AG10803 (cell line): ENCODE results near the gene UNCX.
"Not testable (repeated sequence)": the region's sequence is repeated elsewhere in the genome, so short reads cannot be mapped to it uniquely, and the experiment has no call there.

Experiments
- DNase-seq: peaks from one replicate; pipeline ENCODE4 v3.0.0; 2010; ENCODE audit warnings: low read depth
- H3K4me3 ChIP-seq: 2 replicates; pipeline ENCODE4 v1.5.1; 2011; ENCODE audit warnings: mild to moderate bottlenecking, low read length, control low read depth
- TF ChIP-seq, protein P1 (sequence below): conservative IDR thresholded peaks from 2 replicates; pipeline ENCODE4 v1.5.1; 2011; ENCODE audit warnings: mild to moderate bottlenecking, low read length, control low read depth, inconsistent platforms

The UNCX gene

DNA sequence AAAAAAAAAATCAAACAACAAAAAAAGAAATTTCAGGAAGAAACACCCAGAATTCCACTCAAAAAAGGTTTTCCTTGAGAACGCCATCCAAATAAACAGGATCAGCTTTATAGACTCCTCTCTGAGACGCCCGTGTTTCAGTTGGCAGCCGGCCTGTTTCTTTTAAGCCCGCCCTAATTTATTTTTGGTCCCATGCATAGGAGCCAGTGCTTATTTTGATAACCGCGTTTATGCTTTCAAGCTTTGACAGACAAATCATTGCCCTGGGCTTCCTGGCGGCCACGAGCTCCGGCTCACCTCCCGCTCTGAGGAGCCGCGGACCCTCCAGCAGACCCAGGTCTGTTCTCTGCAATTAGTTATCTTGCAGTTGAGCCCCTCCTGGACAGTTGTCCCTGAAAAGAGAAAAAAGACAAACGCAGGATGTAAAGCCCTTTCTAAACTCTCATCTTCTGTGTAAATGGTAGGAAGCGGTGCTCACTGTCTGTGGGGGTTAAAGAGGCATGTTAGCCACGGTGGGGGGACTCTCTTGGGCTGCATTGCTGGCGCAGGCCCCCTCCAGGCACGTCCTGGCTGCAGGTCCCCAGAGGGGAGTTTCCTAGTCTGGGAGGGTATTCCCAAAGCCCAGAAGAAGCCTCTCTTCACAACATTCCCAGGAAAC, 22.2 kb upstream of the UNCX start:
- no peak overlapping the region for H3K4me3 ChIP-seq

DNA sequence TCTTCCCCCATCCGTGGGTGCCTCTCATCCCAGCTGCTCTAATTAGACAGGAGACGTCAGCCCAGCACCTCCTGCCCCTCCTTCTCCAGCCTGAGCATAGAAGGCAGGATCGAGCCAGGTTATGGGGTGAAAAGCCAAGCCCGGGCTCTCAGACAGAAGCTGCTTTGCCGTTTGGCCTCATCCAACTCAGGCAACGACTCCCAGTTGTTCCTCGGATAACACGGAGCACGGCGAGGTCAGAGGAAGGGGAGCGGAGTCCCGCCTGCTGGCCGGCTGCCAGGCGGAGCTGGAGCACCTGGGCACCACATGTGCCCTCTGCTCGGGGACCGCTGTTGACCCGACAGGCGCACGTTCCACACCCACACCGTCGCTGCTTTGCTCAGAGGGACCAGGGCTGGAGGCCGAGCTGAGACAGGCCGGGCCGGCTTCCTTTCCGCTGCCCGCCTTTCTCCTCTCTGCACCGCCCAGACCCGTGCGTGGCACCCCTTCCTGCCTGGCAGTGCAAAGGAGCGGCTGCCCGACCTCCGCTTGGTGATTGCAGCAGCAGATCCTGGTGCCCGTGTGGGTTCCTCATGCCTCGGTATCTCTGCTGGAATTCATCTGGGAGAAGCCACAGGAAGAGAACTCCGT, 21.6 kb upstream of the UNCX start:
- TF ChIP-seq, protein P1, sequence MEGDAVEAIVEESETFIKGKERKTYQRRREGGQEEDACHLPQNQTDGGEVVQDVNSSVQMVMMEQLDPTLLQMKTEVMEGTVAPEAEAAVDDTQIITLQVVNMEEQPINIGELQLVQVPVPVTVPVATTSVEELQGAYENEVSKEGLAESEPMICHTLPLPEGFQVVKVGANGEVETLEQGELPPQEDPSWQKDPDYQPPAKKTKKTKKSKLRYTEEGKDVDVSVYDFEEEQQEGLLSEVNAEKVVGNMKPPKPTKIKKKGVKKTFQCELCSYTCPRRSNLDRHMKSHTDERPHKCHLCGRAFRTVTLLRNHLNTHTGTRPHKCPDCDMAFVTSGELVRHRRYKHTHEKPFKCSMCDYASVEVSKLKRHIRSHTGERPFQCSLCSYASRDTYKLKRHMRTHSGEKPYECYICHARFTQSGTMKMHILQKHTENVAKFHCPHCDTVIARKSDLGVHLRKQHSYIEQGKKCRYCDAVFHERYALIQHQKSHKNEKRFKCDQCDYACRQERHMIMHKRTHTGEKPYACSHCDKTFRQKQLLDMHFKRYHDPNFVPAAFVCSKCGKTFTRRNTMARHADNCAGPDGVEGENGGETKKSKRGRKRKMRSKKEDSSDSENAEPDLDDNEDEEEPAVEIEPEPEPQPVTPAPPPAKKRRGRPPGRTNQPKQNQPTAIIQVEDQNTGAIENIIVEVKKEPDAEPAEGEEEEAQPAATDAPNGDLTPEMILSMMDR, result no peak
- no peak overlapping the region for H3K4me3 ChIP-seq
- DNase-seq, result no peak

More for the DNA sequence above, 22.2 kb upstream of the UNCX start:
- TF ChIP-seq, protein P1, result no peak
- DNase-seq, result no peak

DNA sequence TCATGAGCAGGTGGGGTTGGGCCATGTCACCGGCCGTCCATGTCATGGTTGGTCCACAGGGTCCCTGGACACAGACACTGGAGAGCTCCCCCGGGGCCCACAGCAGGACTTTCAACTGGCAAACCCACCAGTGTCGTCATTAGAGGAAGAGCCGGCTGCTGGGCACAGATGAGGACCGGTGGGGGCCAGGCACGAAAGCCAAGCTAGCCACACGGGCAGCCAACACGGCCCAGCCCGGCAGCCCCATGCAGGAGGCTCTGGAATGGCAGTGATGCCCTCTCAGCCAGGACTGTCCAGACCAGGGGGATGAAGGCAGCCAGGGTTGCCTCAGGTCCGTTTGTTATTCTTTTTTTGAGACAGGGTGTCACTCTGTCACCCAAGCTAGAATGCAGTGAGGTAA, 21.1 kb upstream of the UNCX start:
- H3K4me3 ChIP-seq, result no peak overlapping the region
- TF ChIP-seq, protein P1, result no peak
- no peak for DNase-seq

DNA sequence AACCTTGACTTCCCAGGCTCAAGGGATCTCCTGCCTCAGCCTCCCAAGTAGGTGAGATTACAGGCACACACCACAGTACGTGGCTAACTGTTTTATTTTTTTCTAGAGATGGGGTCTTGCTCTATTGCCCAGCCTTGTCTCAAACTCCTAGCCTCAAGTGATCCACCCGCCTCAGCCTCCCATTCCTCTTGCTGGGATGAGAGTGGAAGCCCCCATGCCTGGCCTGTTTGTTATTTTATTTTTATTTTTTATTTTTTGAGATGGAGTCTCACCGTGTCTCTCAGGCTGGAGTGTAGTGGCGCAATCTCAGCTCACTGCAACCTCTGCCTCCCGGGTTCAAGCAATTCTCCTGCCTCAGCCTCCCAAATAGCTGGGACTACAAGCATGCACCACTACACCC, 20.6 kb upstream of the UNCX start:
- H3K4me3 ChIP-seq, DNase-seq: not testable (repeated sequence)

DNA sequence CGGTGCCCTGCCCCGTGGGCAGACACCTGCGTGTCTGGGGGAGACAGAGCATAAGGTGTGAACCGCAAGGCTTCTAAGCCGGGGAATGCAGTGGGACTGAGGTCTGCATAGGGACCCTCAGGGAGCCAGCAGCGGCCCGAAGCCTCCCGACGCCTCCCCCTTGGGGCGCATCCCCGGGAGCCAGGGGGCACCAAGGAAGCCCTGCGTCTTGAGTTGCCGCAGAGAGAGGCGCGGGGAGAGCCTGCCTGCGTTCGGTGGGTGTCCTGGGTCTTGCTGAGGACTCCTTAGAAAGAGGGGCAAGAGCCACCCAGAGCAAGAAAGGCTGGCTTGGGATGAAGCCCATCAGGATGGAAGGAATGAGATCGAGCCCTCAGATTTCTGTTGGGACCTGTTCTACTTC, 18.2 kb upstream of the UNCX start:
- no peak for DNase-seq
- H3K4me3 ChIP-seq, result no peak overlapping the region
- TF ChIP-seq, protein P1, result no peak

DNA sequence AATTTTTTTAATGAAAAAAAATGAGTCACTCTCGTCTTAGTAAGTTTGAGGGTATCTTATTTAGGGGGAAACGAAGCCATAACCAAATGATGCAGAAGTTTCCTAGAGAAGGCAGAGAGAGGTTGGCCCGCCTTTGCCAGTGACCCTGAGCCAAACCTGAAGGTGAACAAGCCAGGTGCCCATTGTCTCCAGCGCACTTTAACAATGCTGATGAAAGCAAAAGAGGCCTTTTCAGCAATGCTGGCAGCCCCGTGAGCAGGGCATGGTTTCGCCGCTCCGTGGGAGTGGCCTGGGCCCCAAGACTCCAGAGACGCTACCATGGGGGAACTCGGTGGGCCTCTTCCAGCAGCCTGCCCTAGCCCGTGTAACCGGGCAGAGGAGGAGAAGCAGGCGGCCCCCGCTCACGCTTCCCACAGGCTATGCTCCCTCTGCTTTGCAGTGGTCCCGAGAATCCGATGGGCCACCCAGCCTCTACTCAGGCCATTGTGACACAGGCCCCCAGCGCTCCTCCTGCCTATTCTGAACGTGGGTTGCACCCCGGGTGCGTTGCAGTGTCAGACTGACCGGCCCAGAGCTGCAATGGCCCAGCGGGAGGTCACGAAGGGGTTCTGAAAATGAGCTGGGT, 14.0 kb upstream of the UNCX start:
- TF ChIP-seq, protein P1, result no peak
- no peak overlapping the region for H3K4me3 ChIP-seq
- DNase-seq, result no peak

DNA sequence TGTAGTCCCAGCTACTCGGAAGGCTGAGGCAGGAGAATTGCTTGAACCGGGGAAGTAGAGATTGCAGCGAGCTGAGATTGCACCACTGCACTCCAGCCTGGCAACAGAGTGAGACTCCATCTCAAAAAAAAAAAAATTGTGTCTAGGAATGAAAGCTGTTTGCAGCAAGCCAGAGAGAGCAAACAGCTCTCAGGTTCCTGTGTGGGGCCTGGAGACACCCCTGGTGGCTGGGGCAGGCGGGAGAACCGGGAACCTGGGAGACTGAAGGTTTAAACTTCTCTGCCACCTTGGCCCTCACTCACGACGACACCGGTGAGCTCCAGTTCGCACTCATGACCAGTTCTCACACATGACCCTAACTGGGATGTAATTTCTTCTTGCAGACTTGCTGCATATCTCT, 13.2 kb upstream of the UNCX start:
- TF ChIP-seq, protein P1, result no peak
- H3K4me3 ChIP-seq, result no peak overlapping the region
- DNase-seq, result no peak
